Loucy (cell line): Measurements from ENCODE around the gene AVP.

Experiments
- H2AFZ ChIP-seq: fragments of 200-600 bp; sonication (generic); 2 replicates; pipeline ENCODE4 v1.6.0; 2016; ENCODE audit warnings: antibody characterized with exemption, mild to moderate bottlenecking, low read length, moderate library complexity
- H3F3A ChIP-seq: fragments of 200-600 bp; 2 replicates; pipeline ENCODE4 v1.6.0; 2016; ENCODE audit warnings: antibody characterized with exemption, low read depth, mild to moderate bottlenecking
- H3K27me3 ChIP-seq: fragments of 200-600 bp; sonication (generic); 2 replicates; pipeline ENCODE4 v1.6.1; 2014; ENCODE audit warnings: low read length, mild to moderate bottlenecking; ENCODE audit not compliant: insufficient read depth, poor library complexity, severe bottlenecking
- H3K36me3 ChIP-seq: fragments of 200-600 bp; sonication (generic); 2 replicates; pipeline ENCODE4 v1.6.1; 2016; ENCODE audit warnings: low read length; ENCODE audit not compliant: insufficient read depth
- H3K4me1 ChIP-seq: fragments of 200-600 bp; sonication (generic); 2 replicates; pipeline ENCODE4 v1.5.1; 2014; ENCODE audit warnings: low read length, mild to moderate bottlenecking; ENCODE audit not compliant: insufficient read depth, poor library complexity, severe bottlenecking
- H3K4me2 ChIP-seq: fragments of 200-600 bp; sonication (generic); 2 replicates; pipeline ENCODE4 v1.6.0; 2014; ENCODE audit warnings: antibody characterized with exemption, low read length, low read depth, mild to moderate bottlenecking; ENCODE audit not compliant: poor library complexity, severe bottlenecking
- H3K4me3 ChIP-seq: fragments of 200-600 bp; sonication (generic); 2 replicates; pipeline ENCODE4 v1.5.1; 2014; ENCODE audit warnings: low read length, mild to moderate bottlenecking, mixed read lengths; ENCODE audit not compliant: poor library complexity, severe bottlenecking
- H3K79me2 ChIP-seq: fragments of 200-600 bp; sonication (generic); 2 replicates; pipeline ENCODE4 v1.6.1; 2014; ENCODE audit warnings: low read length; ENCODE audit not compliant: insufficient read depth
- H3K9ac ChIP-seq: fragments of 200-600 bp; sonication (generic); 2 replicates; pipeline ENCODE4 v1.6.0; 2014; ENCODE audit warnings: mild to moderate bottlenecking, low read depth, low read length, moderate library complexity; ENCODE audit not compliant: poor library complexity, severe bottlenecking
- H3K9me2 ChIP-seq: fragments of 200-600 bp; sonication (generic); replicated peaks from 2 replicates; pipeline ENCODE4 v1.6.1; 2016; ENCODE audit warnings: low read depth, low read length, mixed read lengths
- H3K9me3 ChIP-seq: fragments of 200-600 bp; sonication (generic); 2 replicates; pipeline ENCODE4 v1.6.1; 2014; ENCODE audit warnings: mild to moderate bottlenecking, antibody characterized with exemption, low read length, low read depth; ENCODE audit not compliant: insufficient read depth
- H4K20me1 ChIP-seq: fragments of 200-600 bp; sonication (generic); 2 replicates; pipeline ENCODE4 v1.6.0; 2014; ENCODE audit warnings: antibody characterized with exemption, low read length, mild to moderate bottlenecking; ENCODE audit not compliant: insufficient read depth, poor library complexity, severe bottlenecking
- EZH2phosphoT487 ChIP-seq: fragments of 200-600 bp; IDR thresholded peaks from 2 replicates; pipeline ENCODE4 v1.6.1; 2018; ENCODE audit warnings: antibody characterized with exemption, mild to moderate bottlenecking, moderate library complexity, borderline replicate concordance
- TF ChIP-seq, protein P1 (sequence below): fragments of 200-600 bp; sonication (generic); conservative IDR thresholded peaks from 2 replicates; pipeline ENCODE4 v1.5.1; 2014; ENCODE audit warnings: mild to moderate bottlenecking, antibody characterized with exemption, low read length

The AVP gene

DNA sequence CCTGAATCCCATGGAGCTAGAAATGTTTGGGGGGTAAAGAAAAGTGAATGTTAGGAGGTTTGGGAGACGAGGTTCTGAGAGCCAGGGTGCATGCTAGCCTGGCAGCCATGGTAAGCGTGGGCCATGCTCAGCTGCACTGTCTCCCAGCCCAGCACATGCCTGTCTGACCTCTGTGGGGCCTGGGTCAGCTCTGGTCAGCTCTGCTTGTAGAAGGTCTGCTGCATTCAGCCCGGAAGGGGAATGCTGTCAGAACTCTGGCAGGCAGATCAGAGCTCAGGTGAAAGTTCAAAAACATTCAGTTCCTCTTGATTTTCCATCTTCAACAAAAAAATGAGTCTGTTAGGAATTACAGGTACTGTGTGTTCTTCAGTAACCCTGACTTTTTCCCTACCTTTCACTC is 46.9 kb downstream of the AVP start:
- H3K4me2 ChIP-seq: no peak overlapping the region
- H3K79me2 ChIP-seq: no peaks in the 10 kb centered on the region
- TF ChIP-seq, protein P1, sequence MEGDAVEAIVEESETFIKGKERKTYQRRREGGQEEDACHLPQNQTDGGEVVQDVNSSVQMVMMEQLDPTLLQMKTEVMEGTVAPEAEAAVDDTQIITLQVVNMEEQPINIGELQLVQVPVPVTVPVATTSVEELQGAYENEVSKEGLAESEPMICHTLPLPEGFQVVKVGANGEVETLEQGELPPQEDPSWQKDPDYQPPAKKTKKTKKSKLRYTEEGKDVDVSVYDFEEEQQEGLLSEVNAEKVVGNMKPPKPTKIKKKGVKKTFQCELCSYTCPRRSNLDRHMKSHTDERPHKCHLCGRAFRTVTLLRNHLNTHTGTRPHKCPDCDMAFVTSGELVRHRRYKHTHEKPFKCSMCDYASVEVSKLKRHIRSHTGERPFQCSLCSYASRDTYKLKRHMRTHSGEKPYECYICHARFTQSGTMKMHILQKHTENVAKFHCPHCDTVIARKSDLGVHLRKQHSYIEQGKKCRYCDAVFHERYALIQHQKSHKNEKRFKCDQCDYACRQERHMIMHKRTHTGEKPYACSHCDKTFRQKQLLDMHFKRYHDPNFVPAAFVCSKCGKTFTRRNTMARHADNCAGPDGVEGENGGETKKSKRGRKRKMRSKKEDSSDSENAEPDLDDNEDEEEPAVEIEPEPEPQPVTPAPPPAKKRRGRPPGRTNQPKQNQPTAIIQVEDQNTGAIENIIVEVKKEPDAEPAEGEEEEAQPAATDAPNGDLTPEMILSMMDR: no peak
- TF ChIP-seq EZH2phosphoT487: no peak
- H3K4me3 ChIP-seq: no peak overlapping the region
- no peak overlapping the region for H2AFZ ChIP-seq
- no peaks in the 10 kb centered on the region for H3K9me3 ChIP-seq
- H3K9ac ChIP-seq: no peak overlapping the region
- H3K4me1 ChIP-seq: no peaks in the 10 kb centered on the region
- H3K9me2 ChIP-seq: no peaks in the 10 kb centered on the region
- H3K36me3 ChIP-seq: peaks cover 54% of the 10 kb centered on the region; the same call in 1 of the 2 replicates
- no peaks in the 10 kb centered on the region for H4K20me1 ChIP-seq
- no peaks in the 10 kb centered on the region for H3K27me3 ChIP-seq
- no peaks in the 10 kb centered on the region for H3F3A ChIP-seq

- no peaks in the 10 kb centered on the region for H3K4me1 ChIP-seq
- H3K9me2 ChIP-seq: no peaks in the 10 kb centered on the region
- no peaks in the 10 kb centered on the region for H3F3A ChIP-seq
- peaks cover 67% of the 10 kb centered on the region; the same call in 1 of the 2 replicates for H3K36me3 ChIP-seq
- no peaks in the 10 kb centered on the region for H3K9me3 ChIP-seq
- H2AFZ ChIP-seq: no peak overlapping the region
- no peak overlapping the region for H3K4me2 ChIP-seq
- TF ChIP-seq EZH2phosphoT487: no peak
- TF ChIP-seq, protein P1: no peak
- no peak overlapping the region for H3K9ac ChIP-seq
- no peak overlapping the region for H3K4me3 ChIP-seq
- no peaks in the 10 kb centered on the region for H3K27me3 ChIP-seq
- no peaks in the 10 kb centered on the region for H3K79me2 ChIP-seq
- no peaks in the 10 kb centered on the region for H4K20me1 ChIP-seq
Measured at GRCh38 chr20:3032624-3033023, 51.9 kb downstream of the AVP start.
